Measurements from ENCODE around the gene KRT78.

KRT78 gene

DNA sequence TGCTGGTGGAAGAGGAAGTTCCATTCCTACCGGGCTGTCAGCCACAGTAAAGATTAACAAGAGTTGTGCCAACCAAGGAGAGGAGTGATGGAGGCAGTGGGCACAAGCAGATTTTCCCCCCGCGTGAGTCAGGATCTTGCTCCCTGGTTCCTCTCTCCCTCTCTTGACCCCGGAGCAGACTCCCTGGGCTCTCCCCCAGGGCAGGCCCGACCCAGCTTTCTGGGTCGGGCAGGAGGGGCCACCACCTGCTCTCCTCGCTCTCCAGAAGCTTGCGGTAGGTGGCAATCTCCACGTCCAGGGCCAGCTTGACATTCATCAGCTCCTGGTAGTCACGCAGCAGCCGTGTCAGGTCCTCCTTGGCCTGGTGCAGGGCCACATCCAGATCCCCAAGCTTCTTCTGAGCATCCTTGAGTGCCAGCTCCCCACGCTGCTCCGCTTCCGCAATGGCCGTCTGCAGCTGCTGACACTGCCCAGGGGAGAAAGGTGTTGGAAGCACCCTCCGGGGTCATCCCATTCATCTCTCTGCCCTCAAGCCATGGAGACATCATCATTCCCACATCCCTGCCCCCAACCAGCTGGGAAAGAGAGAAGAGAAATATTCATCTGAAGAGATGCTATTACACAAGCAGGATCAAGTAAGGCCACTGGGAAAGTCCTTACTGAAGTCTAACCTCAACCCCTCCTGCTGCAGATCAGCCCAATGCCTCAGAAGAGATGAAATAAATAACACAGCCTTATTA lies 25.9 kb downstream of the KRT78 start:
- DNase-seq = no peak

DNA sequence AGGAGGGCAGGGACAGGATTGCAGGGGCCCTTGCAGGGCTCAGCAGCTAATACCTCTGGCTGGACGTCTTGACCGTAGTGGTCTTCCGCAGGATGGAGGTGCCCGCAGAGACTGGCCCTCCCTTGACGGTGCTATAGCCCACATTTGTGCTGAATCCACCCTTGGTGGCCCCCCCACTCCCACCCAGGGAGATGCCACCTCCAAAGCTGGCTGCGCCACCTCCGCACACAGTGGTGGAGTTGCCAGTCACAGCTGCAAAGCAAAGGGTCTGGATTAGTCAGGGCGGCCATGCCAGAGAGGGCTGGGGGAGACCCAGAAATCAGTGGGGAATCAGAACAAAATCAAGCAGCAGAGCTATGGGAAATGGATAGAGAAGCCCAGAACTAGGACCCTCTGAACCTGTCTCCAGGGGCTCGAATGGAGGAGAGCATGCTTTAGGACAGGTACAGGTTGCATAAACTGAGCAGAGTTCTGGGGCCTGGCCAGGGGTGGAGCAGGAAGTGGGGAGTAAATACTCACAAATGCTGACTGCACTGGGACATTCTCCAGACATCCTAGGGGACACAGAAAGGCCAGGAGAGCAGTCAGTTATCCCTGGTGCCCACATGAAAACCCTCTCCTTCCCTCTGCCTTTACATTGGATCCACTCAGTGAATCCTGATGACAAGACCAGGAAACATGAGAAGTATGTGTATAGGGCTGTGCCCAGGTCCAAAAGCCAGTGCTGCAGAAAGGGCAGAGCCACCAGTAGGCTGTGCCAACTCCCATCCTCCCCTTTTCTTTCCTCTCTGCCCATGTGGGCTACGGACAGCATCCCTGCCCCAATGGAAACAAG lies 26.8 kb downstream of the KRT78 start:
- no peak for DNase-seq

DNA sequence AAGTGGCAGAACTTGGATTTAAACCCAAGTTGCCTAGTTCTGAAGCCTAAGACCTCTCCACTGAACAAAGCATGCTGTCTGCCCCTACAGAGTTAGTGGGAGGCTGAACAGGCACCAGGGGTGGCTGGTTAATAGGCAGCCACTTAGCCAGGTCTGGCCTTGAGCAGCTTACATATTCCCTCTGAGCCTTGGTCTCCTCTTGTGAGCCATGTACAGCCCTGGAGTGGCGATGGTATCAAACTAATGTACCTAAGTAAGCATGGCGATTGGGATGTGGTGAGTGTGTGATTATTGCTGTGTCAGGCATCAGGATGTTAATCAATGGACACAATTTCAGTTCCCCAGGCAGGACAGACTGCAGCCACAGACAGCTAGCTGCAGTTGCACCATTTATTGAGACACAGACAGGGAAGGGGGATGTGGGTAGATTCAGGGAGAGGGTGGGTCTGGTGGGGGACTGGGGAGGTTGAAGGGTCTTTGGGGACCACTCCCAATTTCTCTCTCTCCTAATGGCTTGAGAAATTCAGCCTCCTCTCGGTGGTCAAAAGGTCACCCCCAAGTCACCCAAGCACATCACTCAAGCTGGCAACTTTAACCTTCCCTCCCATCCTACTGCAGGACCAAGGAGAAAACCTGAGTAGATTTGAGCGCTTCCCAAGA lies 27.6 kb downstream of the KRT78 start:
- no peak for DNase-seq

DNA sequence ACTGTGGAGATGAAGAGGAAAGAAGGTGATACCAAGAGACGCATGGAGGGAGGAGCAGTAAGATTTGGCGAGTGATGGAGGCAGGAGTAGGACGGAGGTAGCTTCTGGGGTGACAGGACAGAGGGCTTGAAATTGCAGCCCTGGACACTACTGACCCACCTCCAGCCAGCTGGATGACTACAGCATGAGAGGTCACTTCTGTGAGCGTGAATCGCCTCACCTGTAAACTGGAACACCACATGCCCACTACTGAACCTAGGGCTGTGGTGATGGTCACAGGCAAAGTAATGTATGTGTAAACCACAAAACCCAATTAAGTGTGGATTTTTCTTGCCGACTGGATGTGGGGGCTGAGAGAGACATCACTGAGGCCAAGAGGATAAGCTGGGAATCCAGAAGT lies 28.3 kb downstream of the KRT78 start:
- DNase-seq = no peak

DNA sequence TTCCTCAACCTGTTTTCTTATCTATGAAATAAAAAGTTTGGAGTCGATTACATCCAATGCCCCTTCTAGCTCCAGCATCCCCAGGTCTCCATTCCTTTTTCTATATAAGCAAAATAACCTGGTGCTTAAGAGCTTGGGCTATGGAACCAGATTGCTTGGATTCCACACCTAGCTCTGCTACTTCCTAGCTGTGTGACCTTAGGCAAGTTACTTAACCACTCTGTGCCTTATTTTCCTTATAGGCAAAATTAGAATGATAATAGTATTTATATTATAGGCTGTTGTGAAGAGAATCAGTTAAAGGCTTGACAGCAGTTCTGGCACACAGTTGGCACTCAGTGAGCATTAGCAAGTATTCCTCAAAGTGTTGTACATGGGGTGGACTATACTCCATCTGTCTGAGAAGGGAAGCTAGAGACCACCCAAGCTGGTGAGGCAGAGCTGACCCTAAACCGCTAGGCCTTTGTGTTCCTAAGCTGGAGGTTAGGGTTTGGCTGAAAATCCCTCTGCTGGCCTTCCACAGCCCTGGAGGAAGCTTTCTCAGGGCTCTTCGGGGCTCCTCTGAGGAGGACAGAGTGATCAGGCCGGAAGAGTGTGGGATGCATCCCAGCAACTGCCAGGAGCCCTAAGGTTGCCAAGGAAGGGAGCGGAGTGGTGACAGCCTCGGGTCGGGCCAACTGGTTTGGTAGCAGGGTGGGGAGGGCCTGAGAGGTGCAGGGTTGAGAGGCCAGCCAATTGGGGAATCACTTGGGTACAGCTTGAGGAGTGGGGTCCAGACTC lies 28.9 kb downstream of the KRT78 start:
- no peak for DNase-seq

DNA sequence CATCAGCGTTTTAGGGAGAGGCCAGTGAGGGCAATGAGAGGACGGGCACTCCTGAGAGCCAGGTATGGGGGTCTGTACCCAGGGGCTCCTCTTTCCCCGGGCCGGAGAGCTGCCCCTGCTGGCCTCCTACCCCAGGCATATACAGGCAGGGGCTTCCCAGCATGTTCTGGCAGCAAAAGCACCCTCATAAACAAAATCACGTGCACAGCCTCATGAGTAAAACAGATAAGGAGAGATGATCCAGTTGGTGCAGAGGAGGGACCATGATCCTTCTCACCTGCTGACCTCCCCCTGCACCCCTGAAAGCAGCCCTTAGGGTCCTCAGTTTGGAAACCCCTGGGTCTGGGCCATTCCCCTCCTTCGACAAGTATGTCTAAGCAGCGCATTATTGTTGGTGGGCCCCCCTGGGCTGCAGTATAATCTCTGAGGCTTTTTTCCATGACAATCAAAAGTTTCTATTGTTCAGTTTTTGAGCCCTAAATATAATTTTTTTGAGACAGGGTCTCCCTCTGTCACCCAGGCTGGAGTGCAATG lies 29.8 kb downstream of the KRT78 start:
- no peak for DNase-seq

DNA sequence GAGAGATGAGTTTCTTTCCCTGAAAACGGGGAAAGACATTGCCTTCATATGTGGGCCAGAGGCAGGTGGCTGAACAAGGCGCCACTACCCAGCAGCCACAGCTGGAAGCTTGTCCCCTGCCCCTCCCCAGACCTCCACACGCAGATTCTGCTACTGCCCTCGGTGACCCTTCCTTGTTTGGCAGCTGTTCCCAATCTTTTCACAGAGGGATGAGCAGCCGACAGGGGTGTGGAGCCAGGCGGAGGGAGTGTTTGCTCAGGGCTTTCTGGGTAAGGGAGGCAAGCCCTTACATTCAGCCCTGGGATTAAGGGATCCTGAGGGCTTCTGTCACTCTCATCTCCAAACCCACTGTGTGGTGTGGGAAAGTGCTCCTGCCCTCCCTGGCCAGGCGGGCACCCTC lies 30.4 kb downstream of the KRT78 start:
- no peak for DNase-seq

DNA sequence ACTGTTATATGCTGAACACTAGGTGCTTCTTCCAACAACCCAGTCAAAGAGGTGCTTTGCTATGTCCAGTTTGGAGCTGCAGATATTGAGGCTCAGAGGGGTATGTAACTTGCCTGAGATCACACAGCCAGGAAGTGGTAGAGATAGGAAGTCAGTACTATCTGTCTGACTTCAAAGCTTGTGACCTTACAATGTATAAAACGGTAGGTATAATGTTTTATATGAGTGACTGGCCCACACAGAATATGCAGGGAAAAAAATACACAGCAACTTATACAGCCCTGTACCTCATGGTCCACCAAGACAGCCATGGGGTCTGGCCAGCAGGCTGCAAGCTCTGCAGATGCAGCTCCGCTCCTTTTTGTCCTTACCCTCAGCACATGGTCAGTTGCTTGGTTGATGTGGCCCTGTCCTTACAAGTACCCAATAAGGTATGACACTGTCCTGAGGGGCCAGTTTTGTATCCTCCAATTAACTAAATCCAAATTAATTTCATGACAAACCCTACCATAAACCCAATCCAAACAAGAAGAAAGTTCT lies 31.0 kb downstream of the KRT78 start:
- no peak for DNase-seq

DNA sequence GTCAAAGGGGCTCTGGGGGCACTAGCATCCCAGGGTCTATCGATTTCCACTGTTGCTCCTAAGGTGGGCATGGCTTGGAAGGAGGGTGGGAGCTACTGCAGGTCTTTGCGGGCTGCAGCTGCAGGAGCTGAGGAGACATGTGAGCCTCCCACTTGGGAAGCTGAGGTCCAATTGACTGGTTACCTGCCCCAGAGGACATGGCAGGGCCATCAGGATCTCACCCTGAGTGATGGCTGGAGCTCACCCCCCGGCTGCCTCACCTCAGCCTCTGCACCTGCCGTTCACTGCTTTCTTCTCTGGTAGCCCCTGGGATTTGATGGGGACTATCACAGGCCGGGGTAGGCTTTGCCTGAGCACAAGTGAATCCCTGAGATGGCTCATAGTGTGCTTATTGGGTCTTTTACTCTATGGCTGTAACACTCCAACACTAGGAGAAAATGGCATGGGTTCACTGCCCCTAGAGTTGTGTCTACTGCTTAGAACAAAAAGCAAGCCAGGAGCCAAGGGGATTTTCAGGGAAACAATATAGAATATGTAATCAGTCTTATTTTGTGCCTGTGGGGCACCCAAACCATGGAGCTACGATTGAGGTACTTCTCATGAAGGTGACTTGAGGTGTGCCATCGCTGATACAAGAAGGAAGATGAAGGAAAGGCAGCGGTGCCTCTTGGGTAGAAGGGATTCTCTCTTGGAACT lies 31.6 kb downstream of the KRT78 start:
- DNase-seq = no peak

DNA sequence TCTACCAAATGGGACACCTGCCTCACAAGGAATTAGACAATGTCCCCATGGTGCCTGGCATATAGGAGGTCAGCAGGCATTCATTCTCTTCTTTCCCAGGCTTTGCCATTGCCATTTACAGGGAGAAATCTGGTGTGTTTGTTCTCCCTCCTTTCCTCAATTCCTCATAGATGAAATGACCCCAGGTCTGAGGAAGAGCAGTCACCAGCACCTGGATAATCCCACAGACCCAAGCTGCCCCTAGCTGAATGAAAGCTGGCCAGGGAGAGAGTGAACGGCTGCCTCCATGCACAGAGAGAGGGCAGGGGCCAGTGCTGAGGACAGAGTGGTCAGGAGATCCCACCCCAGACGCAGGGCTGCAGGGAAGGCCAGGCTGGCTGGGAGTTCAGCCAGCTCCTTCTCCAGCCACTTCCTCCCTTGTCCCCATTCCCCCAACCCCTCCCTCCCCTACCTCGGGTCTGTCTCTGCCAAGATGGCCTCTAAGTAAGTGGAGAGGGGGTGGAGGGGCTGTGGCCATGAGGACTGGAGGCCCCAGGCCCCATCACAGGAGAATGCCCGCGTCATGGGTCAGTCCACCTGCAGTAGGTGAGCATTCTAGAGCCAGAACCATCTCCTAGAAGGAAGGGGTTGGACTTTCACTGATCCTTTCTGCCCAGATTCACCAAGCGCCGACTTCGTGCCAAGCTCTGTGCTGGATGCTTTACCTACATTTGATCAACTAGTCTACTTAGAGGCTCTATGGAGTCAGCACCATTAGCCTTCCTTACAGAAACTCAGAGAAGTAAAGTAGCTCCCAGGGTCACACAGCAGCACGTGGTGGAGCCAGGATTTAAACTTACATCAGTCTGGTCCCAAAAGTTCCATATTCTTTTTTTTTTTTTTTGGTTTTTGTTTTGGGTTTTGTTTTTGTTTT lies 32.9 kb downstream of the KRT78 start:
- no peak for DNase-seq

DNA sequence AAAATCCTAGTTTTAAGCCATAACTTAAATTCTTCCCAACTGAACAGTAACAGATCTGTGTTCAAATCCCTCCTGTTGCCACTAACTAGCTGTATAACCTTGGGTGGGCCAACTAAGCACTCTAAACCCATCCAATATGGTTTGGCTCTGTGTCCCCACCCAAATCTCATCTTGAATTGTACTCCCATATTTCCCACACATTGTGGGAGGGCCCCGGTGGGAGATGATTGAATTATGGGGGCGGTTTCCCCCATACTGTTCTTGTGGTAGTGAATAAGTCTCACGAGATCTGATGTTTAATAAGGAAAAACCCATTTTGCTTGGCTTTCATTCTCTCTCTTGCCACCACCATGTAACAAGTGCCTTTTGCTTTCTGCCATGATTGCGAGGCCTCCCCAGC lies 33.6 kb downstream of the KRT78 start:
- DNase-seq = no peak

DNA sequence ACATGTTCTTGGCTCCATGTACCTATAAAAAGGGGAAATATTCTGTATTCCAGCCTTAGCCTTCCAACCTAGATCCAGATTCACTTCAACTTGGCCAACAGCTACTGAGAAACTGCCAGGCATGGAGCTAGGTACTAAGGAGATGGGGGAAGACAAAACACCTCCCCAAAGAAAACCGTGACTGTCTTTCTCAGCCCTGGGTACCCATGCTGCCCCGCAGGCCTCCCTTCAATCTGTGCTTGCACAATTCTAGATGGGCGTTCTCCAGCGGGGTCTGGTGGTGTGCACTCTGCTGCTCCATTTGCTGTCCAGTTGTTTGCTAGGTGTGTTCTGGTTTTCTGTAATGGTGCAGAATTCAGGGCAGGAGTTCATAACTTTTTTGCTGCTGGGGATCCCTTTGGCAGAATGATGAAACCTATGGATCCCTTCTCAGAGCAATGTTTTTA lies 34.1 kb downstream of the KRT78 start:
- no peak for DNase-seq

DNA sequence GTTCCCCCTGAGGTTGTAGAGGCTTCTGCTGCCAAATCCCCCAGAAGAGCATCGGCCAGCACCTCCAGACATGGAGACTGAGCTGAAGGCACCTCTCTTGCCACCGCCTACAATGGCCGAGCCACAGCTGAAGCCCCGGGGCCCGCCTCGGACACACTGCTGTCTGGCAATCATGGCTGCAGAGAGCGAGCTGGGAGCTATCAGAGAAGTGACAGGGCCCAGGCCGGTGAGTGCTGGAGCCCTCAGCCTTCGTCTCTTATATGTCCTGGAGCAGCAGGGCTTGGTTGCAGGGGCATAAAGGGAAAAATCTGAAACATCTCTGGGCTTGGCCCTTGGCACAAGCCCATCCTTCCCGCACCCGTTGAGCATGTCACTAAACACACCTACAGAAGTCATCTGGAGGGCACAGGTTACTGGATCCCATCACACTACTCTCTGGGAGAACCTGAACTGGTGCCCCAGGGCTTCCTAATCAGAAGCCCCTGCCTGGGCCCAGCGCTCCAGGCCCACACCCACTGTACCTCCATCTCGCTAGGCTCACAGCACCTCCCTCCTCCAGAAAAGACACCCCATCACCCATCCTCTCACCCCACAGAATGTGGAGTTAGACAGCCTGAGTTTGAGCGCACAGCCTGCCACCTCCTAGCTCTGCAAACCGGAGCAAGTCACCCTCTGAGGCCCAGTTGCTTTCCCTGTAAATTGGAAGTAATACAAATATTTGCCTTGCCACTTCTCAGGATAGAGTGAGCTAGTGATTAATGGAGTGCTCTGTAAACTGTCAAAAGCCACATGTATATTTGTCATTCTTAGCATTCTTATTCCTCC lies 34.7 kb downstream of the KRT78 start, which contains the start of gene KRT4:
Gene KRT4 (minus strand): TSS at position 232 of the 825 bp plus-strand sequence. CDS start 58 bp downstream, at position 174.
- DNase-seq = no peak

DNA sequence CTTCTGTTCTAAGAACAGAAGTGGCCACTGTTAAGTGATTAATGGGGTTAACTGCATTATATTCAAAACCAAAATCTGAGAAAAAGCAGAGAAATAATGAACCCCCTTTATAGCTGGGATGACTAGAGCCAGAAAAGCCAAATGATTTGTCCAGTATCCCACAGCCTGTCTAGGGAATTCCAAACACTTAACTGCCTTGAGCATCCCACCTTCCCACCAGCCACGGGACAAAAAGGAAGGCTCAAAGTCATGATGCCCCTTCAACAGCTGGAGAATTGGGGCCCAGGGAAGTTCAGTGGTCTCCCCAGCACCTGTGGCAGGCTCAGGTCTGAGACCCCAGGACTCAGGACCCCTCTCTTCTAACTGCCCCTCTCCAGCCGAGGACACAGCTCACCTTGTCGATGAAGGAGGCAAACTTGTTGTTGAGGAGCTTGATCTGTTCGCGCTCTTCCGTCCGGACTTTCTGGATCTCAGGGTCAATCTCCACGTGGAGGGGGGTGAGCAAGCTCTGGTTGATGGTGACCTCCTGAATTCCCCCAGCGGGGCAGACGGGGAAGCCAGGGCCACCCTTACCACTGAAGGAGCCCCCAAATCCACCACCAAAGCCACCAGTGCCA lies 35.5 kb downstream of the KRT78 start:
- DNase-seq = no peak

DNA sequence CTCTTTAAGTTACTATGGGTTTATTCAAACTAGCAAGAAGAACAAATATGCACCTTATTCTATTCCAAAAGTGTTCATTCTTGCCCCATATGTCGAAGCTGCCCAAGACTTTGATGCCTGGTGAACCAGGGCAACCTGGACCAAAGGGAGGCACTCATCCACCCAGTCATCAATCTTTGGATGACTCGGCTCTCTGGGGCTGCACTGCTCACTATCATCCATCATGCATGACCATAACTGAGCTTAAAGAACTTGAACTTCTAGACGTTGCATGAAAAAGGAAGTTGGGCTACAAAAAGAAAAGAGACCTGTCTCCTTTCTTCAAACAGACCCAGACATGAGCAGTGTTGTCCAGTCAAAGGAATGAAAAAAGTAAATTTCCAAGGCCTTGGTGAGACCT lies 36.0 kb downstream of the KRT78 start:
- DNase-seq = no peak

DNA sequence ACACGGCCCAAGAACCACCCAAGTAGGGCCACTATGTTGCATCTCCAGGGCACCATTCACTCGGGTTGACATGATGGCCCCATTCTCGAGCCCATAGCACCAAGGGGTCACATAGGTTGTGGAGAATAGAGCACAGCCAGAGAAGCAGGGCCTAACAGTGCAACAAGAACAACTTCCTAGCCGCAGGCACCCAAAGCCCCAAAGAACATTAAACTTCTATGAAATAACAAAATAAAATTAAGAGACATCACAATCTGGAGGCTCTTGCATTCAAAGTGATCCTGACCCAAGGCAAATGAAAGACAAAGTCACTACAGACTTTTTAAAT lies 36.8 kb downstream of the KRT78 start:
- DNase-seq = no peak

DNA sequence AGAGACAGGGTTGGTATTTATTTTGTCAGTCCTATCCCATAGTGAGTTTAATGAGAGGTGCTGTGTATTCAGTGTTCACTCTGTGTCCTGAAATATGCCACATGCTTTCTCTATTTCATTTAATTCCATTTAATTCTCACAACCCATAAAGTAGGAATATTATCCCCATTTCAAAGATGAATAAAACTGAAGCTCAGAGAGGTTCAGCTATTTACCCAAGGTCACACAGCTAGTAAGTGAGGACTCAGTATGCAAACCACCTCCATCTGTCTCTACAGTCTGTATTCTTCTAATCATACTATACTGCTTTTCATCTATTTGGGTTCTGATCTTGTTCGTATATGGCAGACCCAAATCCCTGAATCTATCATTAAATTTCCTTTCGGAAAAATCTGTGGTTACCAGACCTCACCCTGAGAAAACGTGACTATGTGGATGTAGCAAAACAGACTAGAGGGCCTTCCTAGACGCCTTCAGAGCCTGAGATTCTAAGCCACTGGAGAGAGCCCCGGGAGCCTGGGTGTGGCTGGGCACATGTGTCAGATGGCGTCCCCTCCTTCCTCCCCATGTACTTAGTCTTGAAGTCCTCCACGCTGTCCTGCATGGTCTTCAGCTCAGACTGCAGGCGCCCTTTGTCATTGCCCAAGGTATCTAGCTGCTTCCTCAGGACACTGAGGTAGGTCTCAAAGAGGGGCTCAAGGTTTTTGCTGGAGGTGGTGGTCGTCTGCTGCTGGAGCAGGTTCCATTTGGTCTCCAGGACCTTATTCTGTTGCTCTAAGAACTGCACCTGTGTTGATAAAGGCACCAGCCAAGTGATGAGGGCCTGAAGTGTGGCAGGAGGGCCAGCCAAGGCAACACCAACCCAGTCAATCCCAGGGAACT lies 37.4 kb downstream of the KRT78 start:
- no peak for DNase-seq

DNA sequence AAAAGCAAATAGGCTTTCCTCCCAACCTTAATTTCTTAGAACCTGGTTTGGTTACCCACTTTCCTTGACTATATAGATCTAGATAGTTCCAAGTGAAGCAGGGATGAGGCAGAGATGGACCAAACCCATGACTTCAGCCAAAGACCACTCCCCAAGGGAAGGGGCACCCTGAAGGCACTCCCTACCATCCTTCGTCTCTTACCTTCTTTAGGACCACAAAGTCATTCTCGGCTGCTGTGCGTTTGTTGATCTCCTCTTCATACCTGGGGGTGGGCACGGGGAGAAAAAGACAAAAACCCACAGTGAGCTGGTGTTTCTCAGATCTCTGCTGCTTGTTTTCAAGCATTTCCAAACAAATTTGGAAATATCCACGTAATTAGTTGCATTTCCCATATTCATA lies 38.2 kb downstream of the KRT78 start:
- DNase-seq = no peak
